Measurements from ENCODE around the gene GPALPP1. TPM values are rescaled to one million over a fixed set of nuclear protein-coding genes. Genes with fewer than 3 reads are reported as not detected.
"Not testable (repeated sequence)": the region's sequence is repeated elsewhere in the genome, so short reads cannot be mapped to it uniquely, and the experiment has no call there.

Gene GPALPP1
- total and polyA plus RNA-seq, 2 of the 4 experiments (the other 2 are of a cell fraction), result 10.6 to 12.5 TPM

GRCh38 chr13:45019981-45020380 is 30.6 kb downstream of the GPALPP1 start:
- H3K79me1 ChIP-seq (ENCODE audit: low read depth in 1 of 2, low read length in 2 of 2); POLR2A ChIA-PET (ENCODE audit: unreplicated experiment); in situ Hi-C loops (cut with MboI; ENCODE audit: low sequenced_read_pairs); CTCF ChIA-PET; dilution Hi-C loops (cut with HindIII; ENCODE audit: low sequenced_read_pairs, unreplicated experiment); H3K14ac ChIP-seq (replicated peaks; ENCODE audit: low read depth, low read length); H3K27me3 ChIP-seq (ENCODE audit: control insufficient read depth, insufficient read depth, low read length); H3K4me1 ChIP-seq (ENCODE audit: control insufficient read depth, insufficient read depth, low read length); H3K4me2 ChIP-seq (ENCODE audit: low read depth, low read length); H2AK5ac ChIP-seq (ENCODE audit: low read depth, low read length); H2AK9ac ChIP-seq (replicated peaks; ENCODE audit: low read depth, low read length, poor library complexity); H3K9me1 ChIP-seq (ENCODE audit: insufficient read depth, low read length); H3K9me3 ChIP-seq (ENCODE audit: control insufficient read depth, insufficient read depth, low read length); H2BK15ac ChIP-seq (ENCODE audit: low read depth, low read length); H3K4me3 ChIP-seq (ENCODE audit: insufficient read depth, low read depth, low read length); BruUV-seq (replicated peaks); intact Hi-C loops (cut with micrococcal nuclease); H3K23ac ChIP-seq (ENCODE audit: low read depth, low read length); H4K20me1 ChIP-seq (ENCODE audit: insufficient read depth, low read length); H2AFZ ChIP-seq (replicated peaks; ENCODE audit: low read length, poor library complexity); H3K9ac ChIP-seq (ENCODE audit: low read depth, low read length): not testable (repeated sequence)
- peak overlapping the region; percentile 100 for H3K27ac ChIP-seq (ENCODE audit: insufficient read depth, low read length)
- H3K36me3 ChIP-seq (ENCODE audit: control insufficient read depth, insufficient read depth, low read length), result peaks cover 17% of the 10 kb centered on the region; the same call in 1 of the 2 replicates
- TF ChIP-seq FOS (IDR thresholded peaks at IDR 0.05; ENCODE audit: low read depth, low read length) (peak; percentile 83), CEBPB (IDR thresholded peaks at IDR 0.05; ENCODE audit: low read depth, low read length) (peak; percentile 74)
- H4K8ac ChIP-seq (ENCODE audit: low read depth in 2 of 2, low read length in 2 of 2), result peak overlapping the region; percentile 62 to 77; a peak in 3 of 4 replicates
- peak overlapping the region; percentile 94 for H2BK120ac ChIP-seq (ENCODE audit: low read depth, low read length)
- no CpG with 5 or more reads among the region's 7 CpGs for WGBS, 2 experiments (ENCODE audit: extremely low coverage in 2 of 2, insufficient read length in 1 of 2)
- H2BK20ac ChIP-seq (ENCODE audit: low read depth, low read length), result peak overlapping the region; percentile 90; the same call in 1 of the 2 replicates
- ATAC-seq (ENCODE audit: low read depth), result peak; percentile 45
- peak overlapping the region; percentile 87; the same call in 1 of the 2 replicates for H3K4ac ChIP-seq (ENCODE audit: low read depth, low read length)
- peak overlapping the region; percentile 97 for H2BK5ac ChIP-seq (ENCODE audit: low read depth, low read length, poor library complexity, severe bottlenecking)
- H3K18ac ChIP-seq (ENCODE audit: low read depth, low read length), result peak overlapping the region; percentile 81
- DNase-seq, result peak; percentile 92
- peak overlapping the region; percentile 62; the same call in 1 of the 2 replicates for H3K56ac ChIP-seq (ENCODE audit: extremely low read depth, insufficient read depth, low read length)
- H4K5ac ChIP-seq (ENCODE audit: low read depth, low read length), result 0 out of 2 replicates have a peak overlapping the region, but pooled peaks have one; percentile 40
- peak overlapping the region; percentile 24; the same call in 1 of the 2 replicates for H4K91ac ChIP-seq (ENCODE audit: insufficient read depth, low read depth, low read length)

All from IMR-90 (cell line).